GM18499 (cell line): Measurements from ENCODE around the gene HOXA6.

Source experiments
- ATAC-seq: cut with Tn5 transposase; IDR thresholded peaks from one replicate; pipeline ENCODE4 v1.9.1; 2021; ENCODE audit warnings: moderate number of reproducible peaks; ENCODE audit not compliant: insufficient read depth, unreplicated experiment

Gene HOXA6

DNA sequence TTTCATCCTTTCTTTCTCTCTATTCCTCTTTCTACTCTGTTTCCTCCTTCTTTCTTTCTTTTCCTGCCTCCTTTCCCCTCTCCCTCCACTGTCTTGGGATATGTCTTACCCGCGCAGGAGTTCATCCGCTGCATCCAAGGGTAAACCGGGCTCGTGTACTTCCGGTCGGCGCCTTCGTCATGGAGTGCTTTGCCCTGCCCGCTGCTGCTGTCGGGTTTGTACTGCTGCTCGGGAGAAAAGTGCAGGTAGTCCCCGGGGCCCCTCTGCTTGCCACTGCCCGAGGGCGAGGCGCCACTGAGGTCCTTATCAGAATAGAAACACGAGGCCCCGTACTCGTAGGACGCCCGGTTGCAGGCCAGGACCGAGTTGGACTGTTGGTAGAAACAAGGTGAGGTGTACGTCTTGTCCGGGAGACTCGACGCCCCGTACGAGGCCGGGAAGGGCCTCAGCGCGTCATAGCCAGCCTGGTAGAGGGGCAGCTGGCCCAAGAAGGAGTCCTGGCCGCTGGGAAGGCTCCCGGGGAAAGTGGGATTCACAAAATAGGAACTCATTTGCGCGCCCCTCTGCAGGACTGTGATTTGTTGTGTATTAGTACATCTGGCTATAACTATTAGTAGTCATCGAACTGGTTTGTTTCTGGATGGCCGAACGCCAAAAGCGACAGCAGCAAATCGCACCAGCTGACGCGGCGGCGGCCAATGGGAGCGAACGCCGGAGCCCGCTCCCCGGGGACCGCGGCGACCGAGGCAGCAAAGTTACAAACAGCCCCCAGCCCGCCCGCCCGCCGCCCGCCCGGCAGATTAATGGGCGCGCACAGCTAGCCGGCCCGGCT, at the start of gene HOXA6:
HOXA6 (minus strand) TSS at position 576 of the 832 bp plus-strand sequence; CDS start at position 551, 25 bp downstream.
- ATAC-seq, result no peak

DNA sequence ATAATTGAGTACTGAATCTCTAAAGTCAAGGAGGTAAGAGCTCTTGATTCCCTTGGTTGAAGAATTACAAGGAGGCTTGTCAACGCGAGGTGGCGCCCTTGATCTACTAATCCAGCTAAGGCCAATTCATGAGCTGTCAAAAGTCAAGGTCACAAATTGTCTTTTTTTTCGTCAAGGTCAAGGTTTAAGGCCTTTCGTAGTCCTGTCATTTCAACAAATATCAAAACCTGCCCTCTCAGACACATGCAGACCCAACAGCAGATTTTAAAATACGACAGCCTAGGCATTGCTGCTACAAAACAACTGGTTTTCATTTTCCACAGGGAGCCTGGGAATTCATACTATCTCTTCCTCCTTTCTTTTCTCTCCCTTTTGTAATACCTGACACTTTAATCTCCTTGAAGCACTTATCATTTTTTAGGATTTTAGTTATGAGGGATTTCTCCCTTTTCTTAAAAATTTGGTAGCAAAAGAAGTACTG, 48.8 kb upstream of the HOXA6 start:
- no peak for ATAC-seq

DNA sequence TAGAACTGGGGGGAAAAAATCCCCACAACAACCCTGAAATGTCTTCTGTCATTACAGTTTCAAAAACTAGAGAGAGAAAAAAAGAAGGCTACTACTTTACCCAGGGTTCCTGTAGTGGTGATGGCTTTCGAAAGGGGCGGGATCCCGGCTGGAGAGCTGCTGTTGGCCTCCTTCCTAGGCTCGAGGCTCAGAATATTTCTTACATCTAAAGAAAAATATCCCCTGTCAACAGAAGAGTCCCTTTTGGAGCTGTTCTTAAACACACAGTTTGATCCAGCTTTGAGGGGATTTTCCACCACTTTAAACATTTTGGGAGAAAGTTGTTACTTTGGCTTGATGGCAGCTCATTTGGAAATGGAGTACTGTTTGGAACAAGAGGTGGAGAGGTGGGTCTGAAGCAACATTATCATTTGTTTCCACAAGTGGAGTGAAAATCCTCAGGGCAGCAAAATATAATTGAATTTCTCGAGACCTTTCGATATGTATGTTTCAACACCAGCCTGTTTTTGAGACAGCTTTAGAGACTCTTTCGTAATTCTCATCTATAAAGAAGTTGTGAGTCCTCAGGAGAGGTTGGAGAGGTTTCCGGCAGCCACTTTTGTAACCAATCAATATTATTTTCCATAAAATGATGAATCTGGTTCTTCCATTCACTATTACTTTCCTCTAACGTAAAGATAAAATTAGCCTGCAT, 47.3 kb upstream of the HOXA6 start:
- ATAC-seq, result no peak

DNA sequence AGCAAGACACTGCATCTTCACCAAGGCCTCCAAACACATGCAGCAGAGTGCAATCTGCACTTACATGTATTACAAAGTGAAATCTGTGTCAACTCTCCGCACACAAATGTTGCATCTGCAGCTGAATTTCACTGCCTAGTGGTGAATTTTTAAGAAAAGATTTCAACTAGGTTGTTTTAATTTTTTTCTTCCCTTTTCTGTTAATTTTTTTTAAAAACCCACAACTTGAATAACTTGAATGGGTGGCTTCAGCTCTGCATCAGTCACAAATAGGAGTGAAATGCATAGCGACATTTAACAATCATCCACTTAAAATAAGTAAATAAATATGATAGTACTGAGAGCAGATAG, 46.4 kb upstream of the HOXA6 start:
- no peak for ATAC-seq

DNA sequence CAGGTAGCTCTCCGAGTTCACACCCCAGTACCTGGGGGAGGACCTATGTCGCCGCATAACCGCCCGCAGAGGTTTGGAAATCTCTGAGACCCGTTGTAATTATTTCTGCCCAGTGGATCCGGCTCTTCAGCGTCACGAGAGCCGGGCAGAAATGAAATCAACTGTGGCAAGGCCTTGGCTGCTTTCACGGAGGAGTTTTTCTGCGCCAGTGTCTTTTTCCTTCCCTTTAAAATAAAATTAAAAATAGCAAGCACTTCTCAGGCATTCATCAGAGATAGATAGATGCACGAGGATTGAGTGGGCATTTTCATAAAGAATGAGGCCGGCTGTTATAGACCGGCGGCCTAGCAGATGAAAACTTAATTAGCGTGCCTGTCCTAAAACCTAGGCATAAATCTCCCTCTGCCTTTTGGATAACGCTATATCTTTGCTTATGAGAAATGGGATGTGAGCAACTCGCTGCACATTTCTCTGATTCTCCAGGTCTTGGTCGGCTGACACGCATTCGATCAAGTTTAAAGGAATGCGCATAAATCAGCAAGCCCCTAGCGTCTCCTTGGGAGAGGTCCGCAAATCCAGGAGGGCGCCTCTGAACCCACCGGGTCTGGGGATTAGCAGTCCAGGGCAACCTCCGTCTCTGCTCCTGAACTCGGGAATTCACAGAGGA, 45.9 kb upstream of the HOXA6 start:
- ATAC-seq, result no peak

DNA sequence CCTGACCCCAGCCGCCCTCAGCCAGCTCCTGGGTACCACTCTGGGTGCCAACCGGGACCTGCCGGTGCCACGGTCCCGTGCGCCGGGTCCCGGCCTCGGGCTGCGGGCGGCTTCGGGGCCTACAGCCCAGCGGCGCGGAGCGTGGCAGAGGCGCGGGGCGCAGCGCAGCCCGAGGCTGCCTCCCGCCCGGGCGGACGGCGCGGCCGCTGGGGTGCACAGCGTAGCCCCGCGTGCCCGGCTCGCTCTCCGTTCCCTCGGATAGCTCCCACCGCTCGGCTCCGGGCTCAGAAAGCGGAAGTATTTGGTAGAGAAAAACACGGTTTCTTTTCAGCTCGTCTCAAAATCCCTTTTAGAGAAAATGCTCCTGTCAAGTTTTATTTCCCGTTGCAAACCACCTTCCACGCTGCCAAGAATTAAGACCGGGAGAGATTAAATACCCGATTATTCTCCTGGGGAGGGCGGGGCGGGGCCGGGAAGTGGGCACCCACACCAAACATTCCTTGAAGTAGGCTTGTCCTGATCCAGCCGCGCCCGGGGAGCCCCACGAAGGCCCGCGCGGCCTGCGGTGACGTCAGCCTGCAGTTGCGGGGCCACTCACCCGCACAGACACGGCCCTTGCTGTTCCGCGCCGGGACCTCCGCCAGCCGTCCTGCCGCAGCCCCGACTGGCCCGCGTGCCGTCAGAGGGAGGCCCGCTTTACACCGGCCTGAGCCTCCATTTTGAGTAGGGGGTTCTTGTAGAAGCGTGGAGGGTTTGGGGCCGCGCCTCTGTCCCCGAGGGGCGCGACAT, 45.2 kb upstream of the HOXA6 start:
- no peak for ATAC-seq

DNA sequence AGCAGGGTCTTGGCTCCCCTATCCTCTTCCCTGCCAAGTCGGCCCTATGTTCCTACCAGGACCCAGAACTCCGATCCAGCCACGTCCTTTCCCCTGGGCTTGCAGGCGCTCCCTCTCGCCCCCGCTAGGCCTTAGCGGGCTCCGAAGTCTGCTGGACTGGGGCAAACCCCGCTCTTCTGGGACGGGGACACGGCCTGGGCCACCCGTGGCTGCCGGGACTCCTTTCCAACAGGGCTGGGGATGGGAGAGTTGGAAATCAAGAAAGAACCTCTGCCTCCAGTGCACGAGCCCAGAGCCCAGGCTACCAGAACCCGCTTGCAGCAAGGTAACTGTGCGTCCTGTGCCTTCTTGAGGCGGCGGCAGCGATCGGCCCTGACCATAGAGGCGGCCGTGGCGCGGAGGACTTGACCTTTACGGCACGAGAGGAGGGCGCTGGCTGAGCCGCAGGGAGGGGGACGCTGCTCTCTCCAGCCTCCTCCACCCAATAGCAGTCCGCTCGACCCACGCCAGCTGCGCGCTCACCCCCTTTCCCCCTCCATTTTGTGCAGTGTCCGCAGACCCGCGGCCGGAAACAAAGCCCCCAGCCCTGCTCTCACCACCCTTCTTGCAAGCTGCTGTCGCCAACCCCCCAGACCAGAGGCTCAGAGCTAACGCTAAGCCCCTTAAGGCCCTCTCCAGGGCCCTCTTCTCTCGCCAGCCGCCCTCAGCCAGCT, 44.4 kb upstream of the HOXA6 start:
- ATAC-seq, result no peak

DNA sequence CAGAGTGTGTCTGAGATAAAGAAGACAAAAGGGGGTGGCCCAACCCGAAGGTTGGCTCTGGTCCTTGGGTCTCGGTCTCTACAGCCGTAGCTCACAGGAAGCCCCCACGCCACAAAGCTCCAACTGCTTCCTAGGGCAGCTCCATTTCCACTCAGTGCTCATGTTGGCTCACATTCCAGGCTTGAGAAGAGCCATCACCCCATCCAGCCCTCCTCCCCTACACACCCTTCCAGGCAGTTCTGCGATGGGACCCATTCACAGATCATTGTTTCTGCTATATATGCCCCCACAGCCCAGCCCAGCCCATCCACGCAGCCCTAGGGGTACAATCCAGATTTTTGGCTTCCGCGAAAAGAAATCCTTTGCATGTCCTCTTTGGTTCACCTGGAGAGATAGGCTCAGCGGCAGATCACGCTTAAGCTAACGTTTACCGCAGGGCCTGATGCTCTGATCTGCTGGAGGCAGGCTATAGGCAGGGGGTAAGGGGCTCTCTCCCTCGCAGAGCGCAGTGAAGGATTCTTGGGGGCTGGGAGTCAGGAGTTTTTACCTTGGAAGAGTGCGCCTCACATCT, 43.7 kb upstream of the HOXA6 start:
- no peak for ATAC-seq

DNA sequence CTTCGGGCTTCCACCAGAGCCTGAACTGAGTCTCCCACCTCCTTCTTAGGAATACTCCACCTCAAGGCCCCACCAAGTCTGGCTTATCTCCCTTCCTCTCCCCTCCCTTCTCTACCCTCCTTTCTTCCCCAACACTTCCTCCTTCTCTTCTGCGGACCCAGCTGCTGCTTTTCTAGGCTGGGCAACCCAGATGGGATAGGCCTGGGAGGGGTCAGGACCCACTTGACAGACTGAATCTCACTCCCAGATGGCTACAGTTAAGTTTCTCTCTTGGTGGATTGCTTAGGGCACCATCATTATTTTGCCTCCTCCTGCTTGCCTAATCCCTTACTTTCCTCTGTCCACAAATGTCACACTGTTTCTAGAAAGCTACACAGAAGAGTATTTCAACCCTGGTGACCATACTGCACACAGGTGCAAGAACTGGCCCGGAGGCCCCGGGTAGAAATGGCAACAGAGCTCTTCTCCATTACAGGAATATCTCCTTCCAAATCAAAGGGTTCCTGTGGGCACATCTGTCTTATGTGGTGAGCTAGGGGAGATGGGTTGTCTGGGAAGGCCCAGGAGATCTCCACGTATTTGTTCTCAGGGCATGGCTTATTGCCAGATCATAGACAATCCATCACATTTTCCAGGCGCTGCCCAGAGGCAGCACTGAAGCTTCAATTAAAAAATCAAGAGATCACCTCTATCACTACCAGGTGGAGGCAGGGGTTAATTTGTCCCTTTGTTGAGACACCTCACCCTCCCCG, 42.6 kb upstream of the HOXA6 start:
- no peak for ATAC-seq

DNA sequence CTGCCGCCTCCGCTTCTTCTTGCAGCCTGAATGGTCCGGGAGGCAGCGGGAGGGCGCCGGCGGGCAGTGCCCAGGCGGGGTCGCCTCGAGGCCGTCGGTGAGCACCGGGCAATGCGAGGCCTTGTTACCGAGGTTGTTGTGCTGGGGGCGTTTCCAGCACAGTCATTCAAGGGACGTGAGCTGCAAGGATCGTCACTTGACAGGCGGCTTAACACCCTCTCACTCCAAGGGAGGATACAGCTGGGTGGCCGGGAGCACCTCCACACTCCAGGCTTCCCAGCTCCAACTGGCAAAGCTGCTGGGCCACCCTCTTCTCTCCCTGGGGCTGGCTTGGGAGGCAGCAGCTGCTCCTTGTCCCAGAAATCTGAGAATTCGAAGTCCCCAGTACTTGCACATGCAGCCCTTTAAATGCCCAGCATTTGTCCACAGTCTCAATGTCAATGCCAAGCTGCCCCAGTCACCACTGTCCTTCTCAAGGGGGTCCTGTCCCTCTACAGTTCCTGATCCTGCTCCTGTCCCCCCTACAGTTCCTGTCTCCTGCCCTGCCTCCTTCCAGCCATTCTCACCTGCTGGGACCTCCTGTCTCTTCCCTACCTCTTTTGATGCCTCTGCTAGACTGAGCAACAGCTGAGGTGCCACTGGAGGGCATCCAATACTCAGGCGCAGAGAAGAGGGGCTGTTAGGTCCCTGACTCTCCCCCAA, 41.9 kb upstream of the HOXA6 start:
- ATAC-seq, result no peak

DNA sequence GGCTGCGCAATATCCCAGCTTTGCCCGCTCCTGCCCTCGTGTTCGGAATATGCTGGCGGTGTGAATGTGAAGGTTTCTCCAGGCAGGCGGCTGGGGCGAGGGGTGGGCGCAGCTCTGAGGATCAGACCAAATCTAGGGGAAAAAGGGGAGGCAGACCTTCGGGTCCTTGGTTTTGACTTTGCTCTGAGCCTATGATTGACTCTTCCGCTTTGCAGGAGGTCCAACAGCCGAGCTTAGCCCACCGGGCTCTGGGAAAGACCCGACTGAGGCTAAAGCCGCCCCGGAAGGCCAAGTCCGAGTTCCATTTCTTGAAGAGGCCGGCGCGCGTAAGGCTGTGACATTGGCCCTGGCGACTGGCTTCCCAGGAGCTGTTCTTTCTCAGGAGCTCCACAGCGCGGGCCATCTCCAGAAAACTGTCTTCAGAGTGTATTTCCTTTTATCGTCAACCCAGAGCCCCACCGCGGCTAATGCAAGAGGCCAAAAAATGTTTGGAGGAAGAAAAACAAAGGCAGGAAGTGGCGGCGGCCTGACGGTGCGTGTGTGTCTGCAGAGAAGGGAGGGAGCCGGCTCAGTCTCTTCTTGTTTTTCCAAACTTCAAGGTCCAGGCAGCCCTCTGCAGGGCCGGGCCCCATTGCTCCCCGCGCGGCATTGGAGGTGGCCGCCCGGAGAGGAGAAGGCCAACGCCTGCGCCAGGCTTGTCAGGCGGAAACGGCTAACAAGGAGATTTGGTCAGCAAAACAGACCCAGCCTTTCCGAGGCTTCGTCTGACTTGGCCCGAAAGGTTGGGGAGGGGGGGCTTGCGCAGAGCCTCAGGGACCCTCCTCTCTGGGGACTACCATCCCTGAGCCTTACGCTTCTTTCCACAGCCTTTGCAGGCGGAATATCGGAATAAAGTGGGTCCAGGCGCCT, 41.1 kb upstream of the HOXA6 start:
- ATAC-seq, result no peak

DNA sequence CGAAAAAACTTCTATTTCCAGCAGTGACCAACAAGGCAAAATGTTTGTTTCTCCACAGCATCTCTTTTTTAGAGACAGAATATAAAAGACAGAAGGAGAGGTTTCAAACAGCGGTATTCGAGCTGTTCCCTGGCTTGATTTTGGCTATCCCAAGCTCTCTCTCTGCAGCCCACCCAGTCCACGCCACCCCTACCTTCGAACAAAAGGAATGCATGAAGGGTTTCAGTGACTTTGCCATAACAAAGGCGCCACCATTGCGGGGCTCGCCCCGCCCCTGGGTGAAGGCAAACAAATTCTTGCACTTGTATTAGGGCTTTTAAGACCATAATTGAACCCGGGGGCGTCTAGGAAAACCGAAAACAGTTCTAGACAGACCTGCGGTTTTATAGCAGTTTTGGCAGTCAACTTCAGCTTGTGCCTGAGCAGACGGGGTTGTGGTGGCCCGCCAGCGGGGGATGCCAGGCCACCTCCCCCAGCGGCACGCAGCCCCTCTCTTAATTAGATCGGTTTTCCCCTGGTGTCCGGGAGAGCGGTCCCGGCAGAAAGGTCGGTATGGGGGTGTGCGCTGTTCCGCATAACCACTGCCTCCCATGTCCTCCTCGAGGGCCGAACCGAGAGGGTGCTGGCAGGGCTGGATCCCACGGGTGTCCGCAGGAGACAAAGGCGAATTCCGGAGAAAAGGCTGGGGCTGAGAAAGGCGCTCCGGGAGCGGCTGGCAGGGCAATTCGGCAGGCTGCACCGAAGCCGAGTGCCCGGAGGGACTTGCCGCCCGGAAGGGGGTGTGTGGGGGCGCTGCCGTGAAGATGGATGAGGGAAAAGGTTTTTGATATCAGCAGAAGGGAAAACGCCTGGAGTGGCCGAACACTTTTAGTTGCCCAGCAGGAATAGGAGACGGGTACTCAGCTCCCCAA, 40.2 kb upstream of the HOXA6 start:
- no peak for ATAC-seq

DNA sequence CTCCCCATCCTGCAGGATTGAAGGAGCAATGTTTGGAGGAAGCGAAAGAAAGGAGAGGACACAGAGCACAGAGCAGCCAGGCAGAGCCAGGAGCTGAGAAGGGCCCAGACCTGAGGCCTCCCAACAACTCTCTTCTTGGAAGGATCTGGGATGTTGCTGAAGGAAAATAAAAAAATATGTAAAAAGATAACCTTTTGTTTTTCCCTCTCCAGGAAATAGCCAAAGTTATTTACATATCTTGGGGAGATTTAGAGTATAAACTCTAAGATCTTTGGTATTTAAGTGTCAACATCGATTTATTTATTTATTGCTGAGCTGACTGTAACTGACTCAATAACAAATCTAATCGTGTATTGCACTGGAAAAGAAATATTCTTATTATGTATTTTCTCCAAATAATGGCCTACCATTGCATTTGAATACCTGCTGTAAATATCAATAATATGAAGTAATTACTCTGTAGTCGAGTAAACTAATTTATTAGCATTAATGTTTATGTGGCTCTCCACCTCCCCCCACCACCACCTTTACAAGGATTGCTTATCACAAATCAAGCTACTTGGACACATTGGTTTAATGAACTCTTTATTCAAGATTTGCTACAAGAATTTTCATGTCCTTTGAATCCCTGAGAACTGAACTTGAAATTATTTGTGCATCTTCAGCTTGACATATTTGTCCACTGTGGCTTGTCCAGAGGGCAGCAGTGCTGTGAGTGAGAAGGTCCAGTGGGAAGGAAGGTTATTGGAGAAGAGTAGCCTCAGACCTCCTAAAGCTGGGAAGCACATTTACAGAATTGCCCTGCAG, 39.3 kb upstream of the HOXA6 start:
- no peak for ATAC-seq

DNA sequence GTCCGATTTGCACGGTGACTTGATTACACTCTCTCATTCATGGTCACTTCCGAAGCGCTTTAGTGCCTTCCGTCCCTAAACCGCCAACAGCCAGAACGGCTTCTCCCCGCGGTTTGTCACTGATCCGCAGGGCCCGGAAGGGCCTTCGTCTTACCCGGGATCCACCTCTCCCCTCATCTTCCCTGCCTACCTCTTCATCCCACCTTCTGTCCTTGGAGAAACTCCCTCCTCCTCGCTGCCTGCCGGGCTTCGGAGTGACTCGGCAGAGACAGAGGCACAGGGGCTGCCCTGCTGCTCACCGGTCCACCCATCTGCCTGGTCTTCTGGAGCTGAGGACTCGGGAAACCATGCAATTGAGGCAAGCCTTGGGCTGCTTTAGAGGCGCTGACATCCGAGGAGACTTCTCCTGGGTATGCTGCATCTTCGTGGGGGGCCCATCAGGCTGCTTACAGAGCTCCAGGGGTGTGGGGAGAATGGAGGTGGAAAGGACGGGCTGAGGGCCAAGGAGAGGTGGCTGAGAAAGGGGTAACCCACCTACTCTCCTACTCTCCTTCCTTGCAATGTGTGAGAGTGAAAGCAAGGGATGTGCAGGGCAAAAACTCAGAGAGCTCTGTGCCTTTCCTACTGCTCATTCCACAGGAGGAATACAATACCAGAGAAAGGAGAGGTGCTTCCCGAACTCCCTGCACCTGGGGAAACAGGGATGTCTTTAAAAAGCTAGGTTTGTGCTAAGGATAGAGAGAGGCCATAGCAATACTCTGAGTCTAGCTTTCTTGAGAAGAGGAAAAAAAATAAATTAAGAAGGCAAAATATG, 38.5 kb upstream of the HOXA6 start:
- ATAC-seq, result no peak
